ENCODE results near the gene OR51E1. TPM values are rescaled to one million over a fixed set of nuclear protein-coding genes. Genes with fewer than 3 reads are reported as not detected.

The OR51E1 gene
- total and polyA plus RNA-seq, 9 of the 15 experiments (the other 6 are each of a cell fraction or from before 2014, with no cell fraction given): 0.03 to 0.04 TPM; not detected in 7

DNA sequence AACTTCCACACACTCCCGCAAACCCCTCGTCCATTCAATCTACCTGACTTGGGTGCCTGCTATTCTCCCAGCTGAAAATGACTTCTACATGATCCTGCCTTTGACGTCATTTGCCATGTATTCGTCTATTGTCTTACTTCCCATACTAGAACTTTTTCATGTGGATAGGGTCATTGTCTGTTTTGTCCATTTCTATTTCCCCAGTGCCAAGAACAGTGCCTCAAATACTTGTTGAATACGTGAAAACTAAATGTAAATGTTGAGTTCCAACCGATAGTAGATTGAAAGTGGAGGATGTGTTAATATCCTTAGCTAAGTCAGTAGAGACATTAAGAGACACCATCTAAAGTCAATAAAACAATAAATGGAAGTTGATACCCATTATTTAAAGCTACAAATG is 36.7 kb upstream of the OR51E1 start (continued):
- no peak for TF ChIP-seq SLC30A9 (CRISPR knock-in tag; IDR thresholded peaks at IDR 0.05)
- TF ChIP-seq ELF1 (tag; IDR thresholded peaks at IDR 0.05): no peak
- TF ChIP-seq, protein P1, sequence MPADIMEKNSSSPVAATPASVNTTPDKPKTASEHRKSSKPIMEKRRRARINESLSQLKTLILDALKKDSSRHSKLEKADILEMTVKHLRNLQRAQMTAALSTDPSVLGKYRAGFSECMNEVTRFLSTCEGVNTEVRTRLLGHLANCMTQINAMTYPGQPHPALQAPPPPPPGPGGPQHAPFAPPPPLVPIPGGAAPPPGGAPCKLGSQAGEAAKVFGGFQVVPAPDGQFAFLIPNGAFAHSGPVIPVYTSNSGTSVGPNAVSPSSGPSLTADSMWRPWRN (IDR thresholded peaks at IDR 0.05; ENCODE audit: low read depth): no peak
- no peak for TF ChIP-seq NFXL1 (CRISPR knock-in tag; IDR thresholded peaks at IDR 0.05)
- TF ChIP-seq ETV6 (IDR thresholded peaks at IDR 0.05; ENCODE audit: borderline replicate concordance in 1 of 2, low read depth in 2 of 2, low read length in 1 of 2): no peak
- TF ChIP-seq ETV6 (CRISPR knock-in tag; IDR thresholded peaks at IDR 0.05; ENCODE audit: borderline replicate concordance): no peak
- TF ChIP-seq ZZZ3 (IDR thresholded peaks at IDR 0.05): no peak
- no peak for TF ChIP-seq SAFB2 (IDR thresholded peaks at IDR 0.05; ENCODE audit: borderline replicate concordance, low read depth, low read length, severe bottlenecking)
- TF ChIP-seq KDM4B (IDR thresholded peaks at IDR 0.05; ENCODE audit: borderline replicate concordance in 2 of 2, low read depth in 1 of 2): no peak
- TF ChIP-seq TFAP4 (CRISPR knock-in tag; IDR thresholded peaks at IDR 0.05; ENCODE audit: borderline replicate concordance): no peak
- no peak for TF ChIP-seq PCBP1 (IDR thresholded peaks at IDR 0.05; ENCODE audit: low read depth, low read length, poor library complexity, severe bottlenecking)
- TF ChIP-seq SP1 (CRISPR knock-in tag; IDR thresholded peaks at IDR 0.05): no peak
- no peak for TF ChIP-seq TCF3 (CRISPR knock-in tag; IDR thresholded peaks at IDR 0.05)
- TF ChIP-seq, protein P2, sequence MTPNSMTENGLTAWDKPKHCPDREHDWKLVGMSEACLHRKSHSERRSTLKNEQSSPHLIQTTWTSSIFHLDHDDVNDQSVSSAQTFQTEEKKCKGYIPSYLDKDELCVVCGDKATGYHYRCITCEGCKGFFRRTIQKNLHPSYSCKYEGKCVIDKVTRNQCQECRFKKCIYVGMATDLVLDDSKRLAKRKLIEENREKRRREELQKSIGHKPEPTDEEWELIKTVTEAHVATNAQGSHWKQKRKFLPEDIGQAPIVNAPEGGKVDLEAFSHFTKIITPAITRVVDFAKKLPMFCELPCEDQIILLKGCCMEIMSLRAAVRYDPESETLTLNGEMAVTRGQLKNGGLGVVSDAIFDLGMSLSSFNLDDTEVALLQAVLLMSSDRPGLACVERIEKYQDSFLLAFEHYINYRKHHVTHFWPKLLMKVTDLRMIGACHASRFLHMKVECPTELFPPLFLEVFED (CRISPR knock-in tag; conservative IDR thresholded peaks at IDR 0.05): no peak
- no peak for TF ChIP-seq HIVEP1 (CRISPR knock-in tag; IDR thresholded peaks at IDR 0.05)
- no peak for TF ChIP-seq ZNF717 (CRISPR knock-in tag; IDR thresholded peaks at IDR 0.05)

All from K562 (cell line).